Measurements from ENCODE around the gene LINGO1.

GRCh38 chr15:77578641-77579372 lies 53.9 kb downstream of the LINGO1 start:
- TF ChIP-seq CTCF (IDR thresholded peaks at IDR 0.05) (no peak), POLR2A (IDR thresholded peaks at IDR 0.05) (no peak)

Measured in ovary (tissue), 3 donors.